Pancreas (tissue), 10 donors: ENCODE results near the gene SCGB1C2. TPM values are rescaled to one million over a fixed set of nuclear protein-coding genes. Genes with fewer than 3 reads are reported as not detected.

Experiments
- ATAC-seq, 4 donors: fragments of 200-7000 bp; cut with Tn5 transposase; one replicate each; pipeline versions ENCODE4 v1.8.0 to v1.9.1; 2020; ENCODE audit warnings: mild to moderate bottlenecking in 4 of 4, moderate library complexity in 4 of 4
- DNase-seq, 6 donors: peaks; one replicate each; pipeline ENCODE4 v3.0.0-alpha.2; 2020
- FAIRE-seq: peaks from 2 replicates; lab custom pipeline; 2012; peaks lifted over from hg19 to GRCh38; lab: Jason Lieb, UNC
- H3K27ac ChIP-seq, 4 donors: fragments of 200-600 bp; sonication (generic); 1 replicate in 3 of 4; 2 replicates in 1 of 4; pipeline versions ENCODE4 v1.5.0 to v1.8.0; 2020
- H3K27me3 ChIP-seq, 4 donors: fragments of 200-600 bp; one replicate each; pipeline ENCODE4 v1.8.0; 2021
- H3K36me3 ChIP-seq, 3 donors: fragments of 200-600 bp; sonication (generic) in 1 of 3; one replicate each; pipeline versions ENCODE4 v1.5.0 to v1.8.0; 2020 to 2021
- H3K4me1 ChIP-seq, 3 donors: fragments of 200-600 bp; one replicate each; pipeline ENCODE4 v1.8.0; 2021
- H3K4me3 ChIP-seq, 4 donors: fragments of 200-600 bp; sonication (generic) in 2 of 4; one replicate each; pipeline versions ENCODE4 v1.5.0 to v1.8.0; 2020 to 2021
- H3K9me3 ChIP-seq, 4 donors: fragments of 200-600 bp; one replicate each; pipeline ENCODE4 v1.8.0; 2021
- CTCF ChIP-seq, 4 donors: fragments of 200-600 bp; sonication (generic) in 3 of 4; IDR thresholded peaks; one replicate each; pipeline versions ENCODE4 v1.5.0 to v1.8.0; 2021; ENCODE audit warnings: antibody characterized with exemption in 4 of 4
- WGBS, 2 donors: extraction: QIAGEN DNeasy Blood & Tissue Kit; methylation state at CpG; one replicate each; pipeline ENCODE4 v1.1.7; 2013; 5-methylcytosine and 5-hydroxymethylcytosine counted together
- intact Hi-C, 3 donors: fragments of 100-400 bp; cut with DNase I; formaldehyde crosslinking; loops; one replicate each; pipeline versions ENCODE4 v1.11.1 to v1.14.2; 2022
- polyA plus RNA-seq, 2 donors: library from polyadenylated mRNA; stranded (reverse); fragments of 200-250 nt; gene quantifications; one replicate each; pipeline ENCODE4 v1.2.3, GENCODE V29; 2013
- total RNA-seq, 6 donors: library from RNA; stranded (reverse); fragmentation: NEBNext Ultra II Directional in 4 of 6; extraction: Animal tissue kit (Norgen Biotek cat#: 25700) in 4 of 6; gene quantifications; one replicate each; pipeline versions ENCODE4 v1.2.1 to v1.2.4, GENCODE V29; 2021 to 2023
- donor health status: healthy with polysubstance abuse.
- donor health status: DM: no; HTN: no; CAD: no; lungs with moderate emphysema.
- donor health status: DM: no; HTN: no; CAD: no.
- donor health status: control.
- donor health status: control.
- donor health status: Bipolar disorder and iron deficiency.
- donor health status: DM: yes; HTN: yes; CAD: no.
- donor health status: DM: no; HTN: no; CAD: no.
- donor health status: DM: no; HTN: no; CAD: no.
- donor health status: DM: yes; HTN: yes; CAD: no.

The SCGB1C2 gene
- total and polyA plus RNA-seq, 8 donors: 0.38 to 0.55 (median 0.50) TPM; not detected in 5

- 73 to 91% methylated on average over 7 of the region's 7 CpGs for WGBS, 2 donors
- Histone ChIP-seq H3K4me1 (no peaks in the 10 kb centered on the region), H3K4me3 (no peak overlapping the region), H3K36me3 (peaks cover 0 to 4% (median 0%) of the 10 kb centered on the region in 3 donors), H3K9me3 (no peaks in the 10 kb centered on the region), H3K27me3 (no peaks in the 10 kb centered on the region), H3K27ac (no peak overlapping the region)
- no peak for TF ChIP-seq CTCF (IDR thresholded peaks at IDR 0.05)
- DNase-seq: peak; percentile 5 to 49 (median 22)
- intact Hi-C loops: loop anchor here in 1 of 3 donors (5.0 kb wide), 1 partner anchor 242 kb away; no protein-coding TSS in a partner anchor
- FAIRE-seq: no peak
- ATAC-seq: no peak
These were observed 7.7 kb downstream of the SCGB1C2 start for GRCh38 chr17:144936-145670.

GRCh38 chr17:145671-146541 lies 8.5 kb downstream of the SCGB1C2 start:
- TF ChIP-seq CTCF (IDR thresholded peaks at IDR 0.05): no peak
- FAIRE-seq: no peak
- peak in 1 of 4 donors; percentile 12 for ATAC-seq
- 88 to 90% methylated on average over 16 of the region's 16 CpGs for WGBS, 2 donors
- H3K9me3 ChIP-seq: no peaks in the 10 kb centered on the region
- no peaks in the 10 kb centered on the region for H3K27me3 ChIP-seq
- no peak overlapping the region for H3K27ac ChIP-seq
- no peaks in the 10 kb centered on the region for H3K4me1 ChIP-seq
- H3K36me3 ChIP-seq: peaks cover 0 to 4% (median 0%) of the 10 kb centered on the region in 3 donors
- DNase-seq: peak; percentile 7 to 61 (median 21)
- H3K4me3 ChIP-seq: no peak overlapping the region
- intact Hi-C loops: loop anchor here in 1 of 3 donors (5.0 kb wide), 1 partner anchor 241 kb away; no protein-coding TSS in a partner anchor

GRCh38 chr17:146546-146945 lies 9.2 kb downstream of the SCGB1C2 start:
- intact Hi-C loops: loop anchor here in 1 of 3 donors (5.0 kb wide), 1 partner anchor 241 kb away; no protein-coding TSS in a partner anchor
- Histone ChIP-seq H3K9me3 (no peaks in the 10 kb centered on the region), H3K36me3 (peaks cover 0 to 4% (median 0%) of the 10 kb centered on the region in 3 donors), H3K4me3 (no peak overlapping the region), H3K4me1 (no peaks in the 10 kb centered on the region), H3K27ac (no peak overlapping the region), H3K27me3 (no peaks in the 10 kb centered on the region)
- DNase-seq (peak; percentile 2 to 36 (median 16)), FAIRE-seq (no peak), ATAC-seq (no peak)
- WGBS, 2 donors: 88 to 93% methylated on average over 10 of the region's 10 CpGs
- no peak for TF ChIP-seq CTCF (IDR thresholded peaks at IDR 0.05)

- peaks cover 0 to 4% (median 0%) of the 10 kb centered on the region in 3 donors for H3K36me3 ChIP-seq
- H3K4me1 ChIP-seq: no peaks in the 10 kb centered on the region
- no peak for FAIRE-seq
- H3K27me3 ChIP-seq: no peaks in the 10 kb centered on the region
- WGBS, 2 donors: 93% methylated on average over 25 to 27 of the region's 27 CpGs
- no peak overlapping the region for H3K4me3 ChIP-seq
- intact Hi-C loops: loop anchor here in 1 of 3 donors (5.0 kb wide), 1 partner anchor 240 kb away; no protein-coding TSS in a partner anchor
- ATAC-seq: no peak
- DNase-seq: peak; percentile 4 to 65 (median 20)
- no peak overlapping the region for H3K27ac ChIP-seq
- TF ChIP-seq CTCF (IDR thresholded peaks at IDR 0.05): no peak
- H3K9me3 ChIP-seq: no peaks in the 10 kb centered on the region
These were observed 9.8 kb downstream of the SCGB1C2 start for GRCh38 chr17:146983-147761.
